Activated CD4-positive, CD25-positive, alpha-beta regulatory T cell (primary cell): ENCODE results near the gene MRAS.
"Not testable (repeated sequence)": the region's sequence is repeated elsewhere in the genome, so short reads cannot be mapped to it uniquely, and the experiment has no call there.

Experiments used
- DNase-seq, 4 experiments: peaks; one replicate each; lab custom pipeline; 2025; lab: John Stamatoyannopoulos, UW

The MRAS gene

GRCh38 chr3:138367326-138367850 is 19.0 kb downstream of the MRAS start:
- DNase-seq, result no peak

GRCh38 chr3:138367911-138368310 is 19.5 kb downstream of the MRAS start:
- no peak for DNase-seq

- DNase-seq, result no peak
Observed at GRCh38 chr3:138369151-138369900, 20.9 kb downstream of the MRAS start.

- no peak for DNase-seq
Observed at GRCh38 chr3:138370321-138370720, 21.9 kb downstream of the MRAS start.

GRCh38 chr3:138371070-138371965 is 22.9 kb downstream of the MRAS start:
- DNase-seq, result no peak

- no peak for DNase-seq
Observed at GRCh38 chr3:138373087-138373735, 24.8 kb downstream of the MRAS start.

GRCh38 chr3:138373736-138374094 is 25.3 kb downstream of the MRAS start:
- DNase-seq, result no peak

GRCh38 chr3:138374573-138375134 is 26.3 kb downstream of the MRAS start:
- no peak for DNase-seq

- DNase-seq, result no peak
Observed at GRCh38 chr3:138375447-138375846, 27.1 kb downstream of the MRAS start.

GRCh38 chr3:138376663-138377062 is 28.3 kb downstream of the MRAS start:
- no peak for DNase-seq

GRCh38 chr3:138377212-138377611 is 28.8 kb downstream of the MRAS start:
- not testable (repeated sequence) for DNase-seq

GRCh38 chr3:138377804-138378203 is 29.4 kb downstream of the MRAS start:
- no peak for DNase-seq

- no peak for DNase-seq
Observed at GRCh38 chr3:138378331-138378730, 30.0 kb downstream of the MRAS start.

GRCh38 chr3:138378990-138379389 is 30.6 kb downstream of the MRAS start:
- DNase-seq, result no peak

GRCh38 chr3:138381413-138381901 is 33.1 kb downstream of the MRAS start:
- no peak for DNase-seq

GRCh38 chr3:138381950-138382715 is 33.8 kb downstream of the MRAS start:
- no peak for DNase-seq

- no peak for DNase-seq
Observed at GRCh38 chr3:138383715-138384465, 35.5 kb downstream of the MRAS start.

GRCh38 chr3:138384531-138384930 is 36.2 kb downstream of the MRAS start:
- DNase-seq, result no peak

GRCh38 chr3:138384976-138385375 is 36.6 kb downstream of the MRAS start:
- no peak for DNase-seq

- DNase-seq, result no peak
Observed at GRCh38 chr3:138389144-138389601, 40.8 kb downstream of the MRAS start.
